ENCODE data around the gene SRD5A1. TPM values are rescaled to one million over a fixed set of nuclear protein-coding genes. Genes with fewer than 3 reads are reported as not detected.

Gene SRD5A1
- polyA plus RNA-seq, 2 of the 4 experiments (the other 2 are of a cell fraction) = 9.7 to 25.4 TPM

GRCh38 chr5:6678385-6678784 is 45.1 kb downstream of the SRD5A1 start:
- H3K27ac ChIP-seq = no peak overlapping the region
- no peaks in the 10 kb centered on the region for H3K4me1 ChIP-seq
- no peak for TF ChIP-seq E2F6 (IDR thresholded peaks at IDR 0.05; ENCODE audit: borderline replicate concordance, low read depth)
- no peak for TF ChIP-seq GATA3 (IDR thresholded peaks at IDR 0.05; ENCODE audit: borderline replicate concordance)
- no peak for TF ChIP-seq HOXB13 (CRISPR knock-in tag; IDR thresholded peaks at IDR 0.05; ENCODE audit: low read depth)
- TF ChIP-seq, protein P1, sequence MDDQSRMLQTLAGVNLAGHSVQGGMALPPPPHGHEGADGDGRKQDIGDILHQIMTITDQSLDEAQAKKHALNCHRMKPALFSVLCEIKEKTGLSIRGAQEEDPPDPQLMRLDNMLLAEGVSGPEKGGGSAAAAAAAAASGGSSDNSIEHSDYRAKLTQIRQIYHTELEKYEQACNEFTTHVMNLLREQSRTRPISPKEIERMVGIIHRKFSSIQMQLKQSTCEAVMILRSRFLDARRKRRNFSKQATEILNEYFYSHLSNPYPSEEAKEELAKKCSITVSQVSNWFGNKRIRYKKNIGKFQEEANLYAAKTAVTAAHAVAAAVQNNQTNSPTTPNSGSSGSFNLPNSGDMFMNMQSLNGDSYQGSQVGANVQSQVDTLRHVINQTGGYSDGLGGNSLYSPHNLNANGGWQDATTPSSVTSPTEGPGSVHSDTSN (IDR thresholded peaks at IDR 0.05) = no peak
- TF ChIP-seq USF2 (IDR thresholded peaks at IDR 0.05) = no peak
- no peak for TF ChIP-seq ZSCAN20 (CRISPR knock-in tag; IDR thresholded peaks at IDR 0.05)
- TF ChIP-seq JUNB (IDR thresholded peaks at IDR 0.05) = no peak
- peaks cover 2% of the 10 kb centered on the region; the same call in 1 of the 3 replicates for H3K9me3 ChIP-seq
- ChIA-PET POLR2A (no interaction called here), CTCF (no interaction called here)
- ATAC-seq (no peak), FAIRE-seq (no peak), DNase-seq (ENCODE audit: low read depth in 1 of 2, low spot score in 1 of 2) (no peak)
- 84% methylated on average over 1 of the region's 1 CpG for WGBS (ENCODE audit: missing lambda C conversion rate)
- no peak overlapping the region for H3K4me3 ChIP-seq
- H3K4me2 ChIP-seq = no peak overlapping the region

- no peak overlapping the region for H3K4me3 ChIP-seq
- POLR2A ChIA-PET = no interaction called here
- DNase-seq (ENCODE audit: low read depth in 1 of 2, low spot score in 1 of 2) = no peak
- H3K4me1 ChIP-seq = no peaks in the 10 kb centered on the region
- H3K27ac ChIP-seq = no peak overlapping the region
- H3K9me3 ChIP-seq = no peaks in the 10 kb centered on the region
- no peak overlapping the region for H3K4me2 ChIP-seq
- no peak for ATAC-seq
- FAIRE-seq = no peak
- 50% methylated on average over 6 of the region's 6 CpGs for WGBS (ENCODE audit: missing lambda C conversion rate)
- no peak for TF ChIP-seq KDM1A (IDR thresholded peaks at IDR 0.05; ENCODE audit: low read depth)
- TF ChIP-seq ZFP36 (IDR thresholded peaks at IDR 0.05; ENCODE audit: borderline replicate concordance, partially characterized antibody) = no peak
- TF ChIP-seq EP300 (IDR thresholded peaks at IDR 0.05) = no peak
- no peak for TF ChIP-seq HES2 (IDR thresholded peaks at IDR 0.05)
- no peak for TF ChIP-seq EHF (CRISPR knock-in tag; IDR thresholded peaks at IDR 0.05)
- no peak for TF ChIP-seq HMGXB4 (CRISPR knock-in tag; IDR thresholded peaks at IDR 0.05; ENCODE audit: borderline replicate concordance)
- TF ChIP-seq TP53 (CRISPR knock-in tag; IDR thresholded peaks at IDR 0.05) = no peak
- TF ChIP-seq CHD2 (IDR thresholded peaks at IDR 0.05; ENCODE audit: low read length, partially characterized antibody) = no peak
- TF ChIP-seq, protein P2, sequence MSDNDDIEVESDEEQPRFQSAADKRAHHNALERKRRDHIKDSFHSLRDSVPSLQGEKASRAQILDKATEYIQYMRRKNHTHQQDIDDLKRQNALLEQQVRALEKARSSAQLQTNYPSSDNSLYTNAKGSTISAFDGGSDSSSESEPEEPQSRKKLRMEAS (IDR thresholded peaks at IDR 0.05) = no peak
- TF ChIP-seq BHLHE40 (IDR thresholded peaks at IDR 0.05; ENCODE audit: low read depth, low read length) = no peak
- no peak for TF ChIP-seq CBX8 (IDR thresholded peaks at IDR 0.05)
- TF ChIP-seq POLR2AphosphoS2 (conservative IDR thresholded peaks at IDR 0.05; ENCODE audit: low read length) = no peak
- no peak for TF ChIP-seq FOXS1 (CRISPR knock-in tag; IDR thresholded peaks at IDR 0.05)
- no peak for TF ChIP-seq CBX2 (IDR thresholded peaks at IDR 0.05; ENCODE audit: borderline replicate concordance, low read depth)
- TF ChIP-seq ZNF302 (CRISPR knock-in tag; IDR thresholded peaks at IDR 0.05) = no peak
- no peak for TF ChIP-seq RNF2 (IDR thresholded peaks at IDR 0.05; ENCODE audit: borderline replicate concordance, low read depth)
- TF ChIP-seq CHD4 (IDR thresholded peaks at IDR 0.05; ENCODE audit: borderline replicate concordance) = no peak
- CTCF ChIA-PET = no interaction called here
Observed at GRCh38 chr5:6680922-6681321, 47.7 kb downstream of the SRD5A1 start.

Data from A549 (cell line).